ENCODE measurements around the gene CD4.

GRCh38 chr12:6831450-6831995 lies 42.2 kb downstream of the CD4 start:
- no peak for TF ChIP-seq POLR2A (IDR thresholded peaks at IDR 0.05)
- TF ChIP-seq, protein P1, sequence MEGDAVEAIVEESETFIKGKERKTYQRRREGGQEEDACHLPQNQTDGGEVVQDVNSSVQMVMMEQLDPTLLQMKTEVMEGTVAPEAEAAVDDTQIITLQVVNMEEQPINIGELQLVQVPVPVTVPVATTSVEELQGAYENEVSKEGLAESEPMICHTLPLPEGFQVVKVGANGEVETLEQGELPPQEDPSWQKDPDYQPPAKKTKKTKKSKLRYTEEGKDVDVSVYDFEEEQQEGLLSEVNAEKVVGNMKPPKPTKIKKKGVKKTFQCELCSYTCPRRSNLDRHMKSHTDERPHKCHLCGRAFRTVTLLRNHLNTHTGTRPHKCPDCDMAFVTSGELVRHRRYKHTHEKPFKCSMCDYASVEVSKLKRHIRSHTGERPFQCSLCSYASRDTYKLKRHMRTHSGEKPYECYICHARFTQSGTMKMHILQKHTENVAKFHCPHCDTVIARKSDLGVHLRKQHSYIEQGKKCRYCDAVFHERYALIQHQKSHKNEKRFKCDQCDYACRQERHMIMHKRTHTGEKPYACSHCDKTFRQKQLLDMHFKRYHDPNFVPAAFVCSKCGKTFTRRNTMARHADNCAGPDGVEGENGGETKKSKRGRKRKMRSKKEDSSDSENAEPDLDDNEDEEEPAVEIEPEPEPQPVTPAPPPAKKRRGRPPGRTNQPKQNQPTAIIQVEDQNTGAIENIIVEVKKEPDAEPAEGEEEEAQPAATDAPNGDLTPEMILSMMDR (IDR thresholded peaks at IDR 0.05) = no peak
